DMS79 (cell line): ENCODE measurements around the gene KRTAP10-10.
"Not testable (repeated sequence)": the region's sequence is repeated elsewhere in the genome, so short reads cannot be mapped to it uniquely, and the experiment has no call there.

Experiments
- DNase-seq: peaks from one replicate; lab custom pipeline; 2025; lab: John Stamatoyannopoulos, UW

Gene KRTAP10-10

DNA sequence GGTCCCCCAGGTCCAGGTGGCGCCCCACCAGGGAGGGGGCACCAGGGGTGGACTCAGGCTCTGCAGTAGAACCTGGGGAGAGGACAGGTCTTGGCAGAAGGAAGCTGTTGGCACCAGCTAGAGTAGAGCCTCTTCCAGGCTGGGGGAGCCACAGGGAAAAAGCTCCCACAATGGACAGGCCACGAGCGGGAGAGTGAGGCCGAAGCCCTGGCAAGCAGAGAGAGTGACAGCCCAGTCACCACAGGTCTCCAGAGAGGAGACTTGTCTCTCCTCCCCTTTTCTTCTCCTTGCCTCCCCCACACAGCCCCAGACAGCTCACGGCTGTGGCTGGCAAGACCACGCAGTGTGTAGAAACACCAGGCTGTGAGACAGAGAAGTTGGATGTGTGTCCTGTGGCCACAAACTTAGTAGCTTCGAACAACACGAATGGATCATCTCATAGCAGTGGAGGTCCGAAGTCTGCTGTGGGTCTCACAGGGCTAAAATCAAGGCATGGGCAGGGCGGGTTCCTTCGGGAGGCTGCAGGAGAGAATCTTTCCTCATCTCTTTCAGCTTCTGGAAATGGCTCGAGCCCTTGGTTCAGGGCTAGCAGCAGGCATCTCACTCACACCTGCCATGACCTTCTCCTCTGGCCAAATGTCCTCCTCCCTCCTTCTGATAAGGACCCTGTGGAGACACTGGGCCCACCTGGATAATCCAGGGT is 14.0 kb downstream of the KRTAP10-10 start:
- no peak for DNase-seq

DNA sequence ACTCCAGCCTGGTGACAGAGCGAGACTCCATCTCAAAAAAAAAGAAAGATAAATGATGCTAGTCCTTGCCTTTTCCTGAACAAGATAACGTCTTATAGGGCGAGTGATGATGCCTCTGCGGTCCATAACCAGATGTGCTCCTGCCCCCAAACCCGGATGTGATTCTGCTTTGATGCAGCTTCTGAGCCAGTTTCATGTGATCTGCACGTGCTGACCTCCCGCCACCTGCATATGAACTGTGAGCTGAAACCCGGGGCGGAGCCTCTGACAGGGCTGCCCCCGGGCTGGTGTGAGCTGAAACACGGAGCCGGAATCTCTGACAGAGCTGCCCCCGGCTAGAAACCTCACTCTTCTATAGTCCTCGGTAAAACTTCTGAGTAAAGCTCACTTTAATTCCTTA is 16.0 kb downstream of the KRTAP10-10 start:
- no peak for DNase-seq

DNA sequence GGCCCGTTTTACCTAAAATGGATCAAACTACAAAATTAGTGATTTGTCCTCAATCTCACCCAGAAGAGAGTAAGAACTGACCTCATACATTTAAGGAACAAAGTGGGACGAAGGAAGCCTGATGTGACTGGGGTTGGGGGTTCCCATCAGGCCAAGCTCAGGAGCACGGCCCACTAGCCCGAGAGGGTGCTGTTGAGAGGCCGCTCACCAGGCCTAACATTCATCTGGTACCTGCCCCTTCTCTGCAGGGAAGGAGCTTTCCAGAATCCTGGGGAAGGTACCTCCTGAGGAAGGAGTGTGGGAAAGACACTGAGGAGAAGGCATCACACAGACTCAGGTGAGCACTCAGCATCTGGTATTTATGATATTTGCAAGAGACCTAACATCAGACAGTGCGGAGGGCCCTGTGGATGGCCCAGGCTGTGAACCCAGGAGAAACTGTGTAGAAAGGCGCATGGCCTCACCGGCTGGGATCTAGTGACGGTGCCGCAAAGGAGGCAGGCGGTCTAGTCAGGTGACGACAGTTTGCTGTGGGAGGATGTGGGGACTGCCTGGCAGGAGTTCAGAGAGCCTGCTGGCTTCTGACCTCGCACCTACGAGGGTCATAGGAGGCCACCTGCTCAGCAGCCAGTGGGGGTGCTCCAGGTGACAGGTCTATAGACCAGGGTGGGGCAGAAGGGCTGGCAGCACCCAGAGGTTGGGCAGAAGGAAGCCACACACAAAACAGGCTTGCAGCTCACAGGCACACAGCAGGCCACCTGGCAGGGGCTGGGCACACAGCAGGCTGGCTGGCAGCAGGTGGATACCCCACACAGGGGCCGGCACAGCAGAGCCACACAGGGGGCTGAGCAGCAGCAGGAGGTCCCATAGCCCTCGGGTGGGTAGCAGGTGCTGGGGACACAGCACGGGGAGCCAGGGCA is 16.8 kb downstream of the KRTAP10-10 start:
- no peak for DNase-seq

DNA sequence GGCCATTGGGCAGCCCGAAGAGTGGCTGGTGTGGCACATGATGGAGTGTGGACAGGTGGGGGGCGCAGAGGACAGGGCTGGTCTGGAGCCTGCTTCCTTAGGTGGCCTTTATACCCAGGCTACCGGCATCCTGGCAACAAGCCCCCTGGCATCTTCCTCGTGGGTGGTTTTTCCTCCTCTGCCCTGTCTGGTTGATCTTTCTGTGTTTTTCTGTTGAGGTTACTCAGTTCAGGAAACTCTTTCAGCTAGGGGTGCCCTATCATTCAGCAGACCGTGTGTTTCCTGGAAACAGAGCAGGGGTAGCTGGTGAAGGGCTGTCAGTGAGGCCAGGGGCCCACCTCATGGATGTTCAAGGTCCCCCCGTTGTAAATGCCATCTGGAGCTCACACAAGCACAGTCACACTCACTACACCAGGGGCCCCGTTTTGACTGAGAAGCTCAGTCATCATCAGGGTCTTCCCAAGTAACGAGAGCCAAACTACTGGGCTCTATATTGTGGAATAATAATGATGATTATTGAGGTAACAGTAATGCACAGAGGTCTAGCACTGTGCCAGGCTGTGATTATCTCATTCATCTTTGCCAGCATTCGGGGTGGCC is 17.5 kb downstream of the KRTAP10-10 start, which contains the start of gene KRTAP12-4:
KRTAP12-4 (minus strand) TSS at position 84 of the 600 bp plus-strand sequence; CDS start at position 39, 45 bp downstream.
- no peak for DNase-seq

DNA sequence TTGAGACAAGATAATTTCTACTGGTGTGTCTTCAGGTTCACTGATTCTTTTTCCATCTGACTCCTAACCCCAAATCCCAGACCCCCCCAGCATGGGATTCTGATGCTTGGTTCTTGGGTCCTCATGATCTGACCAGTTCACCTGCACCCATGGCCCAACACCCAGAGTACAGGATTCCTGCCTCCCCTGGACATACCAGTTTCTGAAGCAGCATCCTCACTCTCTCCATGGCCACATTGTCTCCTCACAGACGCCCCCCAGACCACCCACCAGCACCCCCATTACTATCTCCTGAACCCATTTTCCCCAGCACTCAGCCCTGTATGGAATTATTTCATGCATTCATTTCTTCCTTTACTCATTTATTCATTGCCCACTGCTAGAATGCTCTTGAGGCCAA is 19.7 kb downstream of the KRTAP10-10 start:
- no peak for DNase-seq

DNA sequence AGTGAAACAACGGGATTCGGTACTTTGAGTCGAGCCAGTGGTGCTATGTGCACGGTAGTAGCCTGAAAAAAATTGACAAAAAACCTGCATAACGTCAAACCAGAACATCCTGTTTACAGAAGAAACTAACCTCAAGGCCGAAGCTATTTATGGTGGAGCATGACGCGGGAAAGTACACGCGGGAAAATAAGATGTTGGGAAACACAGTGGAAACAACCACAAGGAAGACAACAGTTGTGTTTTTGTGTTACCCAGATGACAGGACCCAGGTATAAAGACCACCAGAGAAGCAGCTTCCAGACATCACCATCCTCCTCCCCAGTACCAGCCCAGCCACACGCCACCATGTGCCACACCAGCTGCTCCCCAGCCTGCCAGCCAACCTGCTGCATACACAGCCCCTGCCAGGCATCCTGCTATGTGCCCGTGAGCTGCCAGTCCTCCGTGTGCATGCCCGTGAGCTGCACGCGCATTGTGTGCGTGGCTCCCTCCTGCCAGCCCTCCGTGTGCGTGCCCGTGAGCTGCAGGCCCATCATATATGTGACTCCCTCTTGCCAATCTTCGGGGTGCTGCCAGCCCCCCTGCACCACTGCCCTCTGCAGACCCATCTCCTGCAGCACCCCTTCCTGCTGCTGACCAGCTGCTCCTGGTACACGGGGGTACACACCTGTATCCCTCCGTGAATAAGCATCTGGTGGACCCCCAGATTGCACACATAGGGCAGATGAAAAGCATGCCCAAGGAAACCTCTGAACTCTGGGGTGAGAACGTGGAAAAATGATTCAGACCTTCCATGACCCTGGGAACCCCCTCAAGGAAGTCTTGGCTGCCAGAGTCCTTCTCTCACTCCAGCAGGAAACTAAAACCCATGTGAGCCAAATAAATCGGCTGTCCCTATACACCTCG is 20.7 kb downstream of the KRTAP10-10 start, which contains the start of gene KRTAP12-3:
KRTAP12-3 (plus strand) TSS at position 298 of the 906 bp plus-strand sequence; CDS start at position 346, 48 bp downstream.
- no peak for DNase-seq

DNA sequence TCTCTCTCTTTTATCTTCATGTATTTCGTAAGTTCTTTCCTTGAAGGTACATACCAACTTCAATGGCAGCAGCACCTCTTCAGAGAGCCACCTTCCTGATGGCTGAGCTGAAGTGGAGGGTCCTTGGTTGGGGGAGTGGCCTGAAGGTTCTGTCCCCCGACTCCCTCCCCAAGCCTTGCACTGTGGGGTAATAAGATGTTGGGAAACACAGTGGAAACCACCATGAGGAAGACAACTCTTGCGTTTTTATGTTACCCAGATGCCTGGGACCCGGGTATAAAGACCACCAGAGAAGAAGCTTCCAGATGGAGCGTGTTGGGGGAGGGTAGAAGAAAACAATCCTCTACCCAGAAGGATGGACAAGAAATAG is 21.4 kb downstream of the KRTAP10-10 start:
- DNase-seq: no peak

DNA sequence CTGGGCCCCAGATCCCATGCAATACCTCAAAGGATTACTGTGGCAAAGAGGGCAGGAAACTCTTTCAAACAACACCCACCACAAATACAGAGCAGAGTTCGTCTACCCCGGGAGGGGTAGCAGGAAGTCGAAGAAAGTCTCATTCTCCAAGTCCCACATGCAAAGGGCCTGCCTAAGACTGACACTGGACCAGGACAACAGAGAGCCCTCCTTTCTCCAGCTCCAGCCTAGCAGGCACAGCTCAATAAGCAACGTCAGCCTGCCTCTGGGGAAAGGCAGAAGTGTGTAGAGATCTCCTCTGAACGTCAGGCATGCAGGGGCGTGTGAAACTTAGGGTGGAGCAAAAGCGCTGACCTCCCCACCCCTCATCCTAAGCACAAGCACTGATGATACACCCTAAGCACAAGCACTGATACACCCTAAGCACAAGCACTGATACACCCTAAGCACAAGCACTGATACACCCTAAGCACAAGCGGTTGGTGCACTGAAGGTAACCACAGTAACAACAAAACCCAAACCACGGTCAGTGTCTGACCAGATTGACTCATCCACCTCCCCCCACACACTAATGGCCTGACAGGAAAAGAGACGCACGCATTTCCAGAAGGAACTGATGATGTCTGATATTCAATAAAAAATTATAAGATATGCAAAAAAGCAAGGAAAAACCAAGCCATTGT is 21.9 kb downstream of the KRTAP10-10 start:
- no peak for DNase-seq

DNA sequence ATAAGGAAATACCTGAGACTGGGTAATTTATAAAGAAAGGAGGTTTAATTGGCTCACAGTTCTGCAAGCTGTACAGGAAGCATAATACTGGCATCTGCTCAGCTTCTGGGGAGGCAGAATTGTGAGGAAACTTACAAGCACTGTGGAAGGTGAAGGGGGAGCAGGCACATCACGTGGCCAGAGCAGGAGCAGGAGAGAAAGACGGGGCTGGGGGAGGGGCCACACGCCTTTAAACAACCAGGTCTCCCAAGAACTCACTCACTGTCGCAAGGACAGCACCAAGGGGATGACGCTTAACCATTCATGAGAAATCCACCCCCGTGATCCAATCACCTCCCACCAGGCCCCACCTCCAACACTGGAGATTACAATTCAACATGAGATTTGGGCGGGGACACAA is 24.4 kb downstream of the KRTAP10-10 start:
- DNase-seq: not testable (repeated sequence)

DNA sequence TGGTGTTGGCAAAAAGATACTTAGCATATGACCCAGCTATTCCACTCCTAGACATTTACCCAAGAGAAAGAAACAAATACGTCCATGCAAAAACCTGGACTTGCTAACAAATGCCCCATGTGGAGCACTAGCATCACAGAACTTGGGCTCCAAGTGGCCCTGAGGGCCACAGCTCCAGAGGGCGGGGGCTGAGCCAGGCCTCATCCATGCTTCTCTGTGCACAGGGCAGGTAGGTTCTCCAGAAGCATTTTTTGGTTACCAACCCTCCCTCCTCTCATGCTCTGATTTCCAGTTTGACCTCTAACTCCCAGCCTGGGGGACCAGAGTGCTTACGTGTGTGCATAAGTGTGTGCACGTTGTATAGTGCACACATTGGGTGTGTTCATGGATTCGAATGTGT is 27.5 kb downstream of the KRTAP10-10 start:
- no peak for DNase-seq

DNA sequence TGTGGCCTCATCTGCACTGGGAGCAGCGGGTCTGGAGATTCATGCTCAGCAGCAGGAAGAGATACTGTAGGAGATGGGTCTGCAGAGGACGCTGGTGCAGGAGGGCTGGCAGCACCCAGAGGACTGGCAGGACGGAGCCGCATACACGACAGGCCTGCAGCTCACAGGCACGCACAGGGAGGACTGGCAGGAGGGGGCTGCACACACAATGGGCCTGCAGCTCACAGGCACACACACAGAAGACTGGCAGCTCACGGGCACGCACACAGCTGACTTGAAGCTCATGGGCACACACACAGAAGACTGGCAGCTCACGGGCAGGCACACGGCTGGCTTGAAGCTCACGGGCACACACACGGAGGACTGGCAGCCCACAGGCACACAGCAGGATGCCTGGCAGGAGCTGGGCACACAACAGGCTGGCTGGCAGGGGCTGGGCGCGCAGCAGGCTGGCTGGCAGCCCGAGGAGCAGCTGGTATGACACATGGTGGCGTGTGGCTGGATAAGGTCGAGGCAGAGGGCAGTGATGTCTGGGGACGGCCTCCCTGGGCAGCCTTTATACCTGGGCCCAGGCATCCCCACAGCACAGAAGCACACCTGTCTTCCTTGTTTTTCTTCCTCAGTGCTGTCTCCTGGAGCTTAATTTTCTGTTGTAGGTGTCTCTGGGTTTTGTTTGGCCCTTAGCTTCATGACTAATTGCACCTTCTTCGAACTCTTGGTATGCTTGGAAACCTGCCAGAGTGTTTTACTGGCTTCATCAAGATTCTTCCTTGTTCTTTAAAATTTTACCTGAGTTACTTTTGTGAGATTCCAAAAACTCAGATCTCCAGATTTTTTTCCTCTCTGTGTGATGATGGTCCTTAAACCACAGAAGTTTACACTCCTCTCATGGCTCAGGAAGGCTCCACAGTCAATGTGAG is 29.5 kb downstream of the KRTAP10-10 start, which contains the start of gene KRTAP12-2:
KRTAP12-2 (minus strand) TSS at position 527 of the 920 bp plus-strand sequence; CDS start at position 486, 41 bp downstream.
- DNase-seq: peak; percentile 67

DNA sequence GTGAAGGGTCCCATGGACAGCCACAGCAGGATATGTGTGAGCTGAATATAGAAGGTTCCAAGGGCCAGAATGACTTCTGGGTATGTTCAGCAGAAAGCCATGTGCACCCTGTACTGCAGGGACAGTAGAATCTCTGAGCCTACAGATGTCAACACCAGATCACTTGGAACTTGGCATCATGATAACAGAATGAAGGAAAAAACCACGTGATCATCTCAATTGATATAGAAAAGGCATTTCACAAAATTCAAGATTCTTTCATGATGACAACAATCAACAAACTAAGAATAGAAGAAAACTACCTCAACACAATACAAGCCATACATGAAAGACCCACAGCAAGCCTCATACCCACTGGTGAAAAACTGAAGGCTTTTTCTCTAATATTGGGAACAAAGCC is 30.5 kb downstream of the KRTAP10-10 start:
- no peak for DNase-seq

DNA sequence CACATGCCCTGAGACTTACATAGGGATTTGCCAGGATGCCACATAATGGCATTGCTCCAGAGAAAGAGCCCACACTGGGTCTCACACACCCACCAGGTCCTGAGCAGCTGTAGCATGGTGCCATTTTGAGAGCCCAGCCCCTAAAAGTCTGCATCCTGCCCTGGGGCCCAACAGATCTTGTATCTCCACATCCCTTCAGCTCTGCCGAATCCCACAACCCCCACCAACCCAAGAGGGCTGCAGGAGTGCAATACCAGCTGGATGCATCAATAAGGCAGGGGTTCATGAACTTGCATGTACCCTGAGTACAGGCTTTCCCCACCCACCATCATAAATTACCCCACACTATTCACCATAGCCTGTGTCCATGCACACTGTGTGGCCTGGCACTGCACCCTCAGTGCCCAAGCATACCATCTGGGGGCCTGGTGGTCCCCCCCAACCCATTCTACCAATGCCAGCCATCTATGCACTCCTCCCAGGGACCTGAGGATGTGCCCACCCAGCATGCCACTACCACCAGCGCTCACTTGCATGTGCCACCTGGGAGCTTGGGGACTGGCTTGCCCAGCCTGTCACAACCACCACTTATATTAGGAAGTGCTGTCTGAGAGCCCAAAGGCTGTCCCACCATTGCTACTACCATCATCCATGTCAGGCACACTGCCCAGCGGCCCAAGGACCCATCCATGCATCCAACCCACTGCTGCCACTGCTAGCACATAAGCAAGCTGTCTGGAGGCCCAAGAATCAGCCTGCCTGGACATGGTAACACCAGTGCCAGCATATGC is 33.7 kb downstream of the KRTAP10-10 start:
- DNase-seq: no peak

DNA sequence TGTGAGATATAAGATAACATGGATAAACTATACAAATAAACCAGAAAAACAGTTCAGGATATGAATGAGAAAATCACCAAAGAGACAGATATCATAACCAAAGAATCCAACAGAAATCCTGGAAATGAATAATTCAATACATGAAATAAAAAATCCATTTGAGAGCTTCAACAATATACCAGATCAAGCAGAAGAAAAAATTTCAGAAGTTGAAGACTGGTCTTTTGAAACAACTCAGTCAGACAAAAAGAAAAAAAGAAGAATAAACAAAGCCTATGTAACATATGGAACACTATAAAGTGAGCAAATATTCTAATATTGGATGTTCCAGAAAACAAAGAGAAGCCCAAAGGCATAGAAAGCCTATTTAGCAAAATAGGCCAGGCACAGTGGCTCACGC is 34.8 kb downstream of the KRTAP10-10 start:
- no peak for DNase-seq

DNA sequence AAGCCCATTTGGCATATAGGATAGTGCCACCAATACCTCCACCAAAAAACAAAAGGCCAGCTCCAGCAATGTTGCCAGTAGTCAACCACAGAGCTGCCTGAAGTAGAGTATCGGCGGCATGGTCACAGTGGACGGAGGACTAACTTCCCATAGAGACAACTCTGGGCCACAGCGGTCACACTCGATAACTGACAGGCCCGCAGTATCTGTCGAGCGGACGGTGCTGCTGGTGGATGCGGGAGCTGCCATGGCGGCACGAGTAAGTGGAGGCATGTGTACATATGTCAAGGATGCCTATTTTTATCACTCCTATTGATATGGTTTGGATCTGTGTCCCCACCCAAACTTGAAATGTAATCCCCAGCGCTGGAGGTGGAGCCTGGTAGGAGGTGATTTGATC is 40.7 kb downstream of the KRTAP10-10 start:
- no peak for DNase-seq

DNA sequence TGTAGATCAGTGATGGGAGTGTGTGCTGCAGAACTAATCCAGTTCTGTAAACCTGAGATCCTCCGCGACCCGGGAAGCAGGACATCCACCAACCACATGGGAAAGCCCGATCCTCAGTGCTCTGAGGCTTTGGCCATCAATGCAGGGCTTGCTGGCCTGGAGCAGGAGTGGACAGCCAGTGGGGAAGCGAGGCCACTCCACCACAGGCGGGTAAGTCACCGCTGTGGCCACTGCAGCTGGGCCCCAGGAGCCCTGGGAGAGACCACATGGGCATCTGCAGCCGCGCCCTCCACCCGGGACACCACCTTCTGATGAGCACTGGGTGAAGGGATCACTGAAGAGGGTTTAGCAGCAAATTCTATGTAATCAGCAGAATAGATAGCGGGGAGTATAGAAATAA is 44.0 kb downstream of the KRTAP10-10 start:
- no peak for DNase-seq

DNA sequence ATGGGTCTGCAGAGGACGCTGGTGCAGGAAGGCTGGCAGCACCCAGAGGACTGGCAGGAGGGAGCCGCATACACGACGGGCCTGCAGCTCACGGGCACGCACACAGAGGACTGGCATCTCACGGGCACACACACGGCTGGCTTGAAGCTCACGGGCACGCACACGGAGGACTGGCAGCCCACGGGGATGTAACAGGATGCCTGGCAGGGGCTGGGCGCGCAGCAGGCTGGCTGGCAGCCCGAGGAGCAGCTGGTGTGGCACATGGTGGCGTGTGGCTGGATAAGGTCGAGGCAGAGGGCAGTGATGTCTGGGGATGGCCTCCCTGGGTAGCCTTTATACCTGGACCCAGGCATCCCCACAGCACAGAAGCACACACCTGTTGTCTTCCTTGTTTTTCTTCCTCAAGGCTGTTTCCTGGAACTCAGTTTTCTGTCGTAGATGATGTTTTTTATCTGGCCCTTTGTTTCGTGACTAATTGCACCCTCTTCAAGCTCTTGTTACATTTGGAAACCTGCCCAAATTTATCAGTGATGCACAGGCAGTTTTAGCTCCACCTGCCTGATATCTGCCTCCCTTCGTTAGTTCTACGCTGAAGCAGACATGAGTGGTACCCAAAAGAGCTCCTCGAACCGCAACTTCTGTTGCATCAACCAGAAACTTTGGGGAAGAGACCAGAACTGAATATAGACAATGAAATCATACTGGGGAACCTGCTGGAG is 44.9 kb downstream of the KRTAP10-10 start, which contains the start of gene KRTAP12-1:
KRTAP12-1 (minus strand) TSS at position 303 of the 719 bp plus-strand sequence; CDS start at position 263, 40 bp downstream.
- peak; percentile 93 for DNase-seq

DNA sequence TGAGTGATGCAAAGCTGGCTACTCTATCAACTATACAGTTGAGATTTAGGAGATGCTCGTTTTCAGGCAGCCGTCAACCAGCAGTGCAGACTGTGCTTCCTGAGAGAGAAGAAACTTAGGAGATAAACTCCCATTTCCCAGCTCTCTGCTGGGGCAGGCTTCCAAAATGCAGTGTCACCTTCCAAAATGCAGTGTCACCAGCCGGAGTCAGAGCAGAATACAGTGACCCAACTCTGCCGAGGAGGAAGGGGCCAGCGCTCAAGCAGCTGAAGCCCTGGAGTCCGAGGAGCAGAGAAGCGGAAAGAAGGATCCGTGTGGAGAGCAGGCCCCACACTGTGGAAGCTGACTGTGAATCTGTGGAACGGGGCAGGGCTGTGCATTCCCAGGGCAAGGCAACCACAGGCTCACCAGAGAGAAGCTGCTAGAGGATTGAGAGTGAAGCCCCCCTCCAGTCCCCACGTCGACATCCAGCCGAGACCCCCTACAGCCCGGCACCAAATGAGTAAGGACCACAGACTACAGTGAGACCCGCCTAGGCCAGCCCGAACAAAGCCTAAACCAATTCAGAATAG is 45.5 kb downstream of the KRTAP10-10 start:
- DNase-seq: no peak
